OCI-LY1 (cell line): ENCODE results near the gene HAO2.

Experiments
- H2AFZ ChIP-seq: fragments of 200-600 bp; sonication (generic), shearing (Covaris generic); 2 replicates; pipeline ENCODE4 v1.6.0; 2014; ENCODE audit warnings: antibody characterized with exemption, mild to moderate bottlenecking, low read length
- H3F3A ChIP-seq: fragments of 200-600 bp; sonication (generic), shearing (Covaris generic); 2 replicates; pipeline ENCODE4 v1.6.0; 2014; ENCODE audit warnings: mild to moderate bottlenecking, antibody characterized with exemption, low read length, moderate library complexity; ENCODE audit not compliant: insufficient read depth
- H3K27ac ChIP-seq: fragments of 200-600 bp; sonication (generic); 2 replicates; pipeline ENCODE4 v1.5.1; 2014; ENCODE audit warnings: low read length, mixed run types, mild to moderate bottlenecking, low read depth; ENCODE audit not compliant: poor library complexity, severe bottlenecking
- H3K27me3 ChIP-seq: fragments of 200-600 bp; sonication (generic); 2 replicates; pipeline ENCODE4 v1.6.0; 2014; ENCODE audit warnings: antibody characterized with exemption, mild to moderate bottlenecking, low read length, moderate library complexity; ENCODE audit not compliant: insufficient read depth
- H3K36me3 ChIP-seq: fragments of 200-600 bp; sonication (generic); 2 replicates; pipeline ENCODE4 v1.6.1; 2014; ENCODE audit warnings: mild to moderate bottlenecking, antibody characterized with exemption, low read length, moderate library complexity, mixed read lengths; ENCODE audit not compliant: insufficient read depth
- H3K4me1 ChIP-seq: fragments of 200-600 bp; sonication (generic); 2 replicates; pipeline ENCODE4 v1.5.1; 2014; ENCODE audit warnings: mild to moderate bottlenecking, low read length, moderate library complexity; ENCODE audit not compliant: insufficient read depth, severe bottlenecking
- H3K4me2 ChIP-seq: fragments of 200-600 bp; sonication (generic), shearing (Covaris generic); 2 replicates; pipeline ENCODE4 v1.6.1; 2014; ENCODE audit warnings: low read length
- H3K4me3 ChIP-seq: fragments of 200-600 bp; sonication (generic); 2 replicates; pipeline ENCODE4 v1.5.1; 2014; ENCODE audit warnings: low read length, low read depth, mild to moderate bottlenecking, mixed read lengths; ENCODE audit not compliant: poor library complexity, severe bottlenecking
- H3K79me2 ChIP-seq: fragments of 200-600 bp; shearing (Covaris generic); 2 replicates; pipeline ENCODE4 v1.6.1; 2016; ENCODE audit warnings: mixed run types, low read length, mixed read lengths; ENCODE audit not compliant: insufficient read depth
- H3K9ac ChIP-seq: fragments of 200-600 bp; sonication (generic), shearing (Covaris generic); 2 replicates; pipeline ENCODE4 v1.6.1; 2014; ENCODE audit warnings: mild to moderate bottlenecking, low read length, mixed read lengths
- H3K9me2 ChIP-seq: fragments of 200-600 bp; sonication (generic), shearing (Covaris generic); 2 replicates; pipeline ENCODE4 v1.6.1; 2014; ENCODE audit warnings: low read depth, mild to moderate bottlenecking, low read length, mixed read lengths
- H3K9me3 ChIP-seq: fragments of 200-600 bp; shearing (Covaris generic); 2 replicates; pipeline ENCODE4 v1.6.1; 2014; ENCODE audit warnings: low read length, mixed read lengths
- H4K20me1 ChIP-seq: fragments of 200-600 bp; sonication (generic), shearing (Covaris generic); 2 replicates; pipeline ENCODE4 v1.6.0; 2016; ENCODE audit warnings: mild to moderate bottlenecking, low read length; ENCODE audit not compliant: insufficient read depth
- EZH2 ChIP-seq: fragments of 200-600 bp; sonication (generic), shearing (Covaris generic); IDR thresholded peaks from 2 replicates; pipeline ENCODE4 v1.8.0; 2017; ENCODE audit warnings: borderline replicate concordance, mixed run types, mild to moderate bottlenecking, antibody characterized with exemption, low read length, moderate library complexity, mixed read lengths
- TF ChIP-seq, protein P1 (sequence below): fragments of 200-600 bp; sonication (generic), shearing (Covaris generic); IDR thresholded peaks from 2 replicates; pipeline ENCODE4 v1.5.1; 2017; ENCODE audit warnings: mild to moderate bottlenecking, antibody characterized with exemption, low read length, moderate library complexity, mixed read lengths

Gene HAO2

DNA sequence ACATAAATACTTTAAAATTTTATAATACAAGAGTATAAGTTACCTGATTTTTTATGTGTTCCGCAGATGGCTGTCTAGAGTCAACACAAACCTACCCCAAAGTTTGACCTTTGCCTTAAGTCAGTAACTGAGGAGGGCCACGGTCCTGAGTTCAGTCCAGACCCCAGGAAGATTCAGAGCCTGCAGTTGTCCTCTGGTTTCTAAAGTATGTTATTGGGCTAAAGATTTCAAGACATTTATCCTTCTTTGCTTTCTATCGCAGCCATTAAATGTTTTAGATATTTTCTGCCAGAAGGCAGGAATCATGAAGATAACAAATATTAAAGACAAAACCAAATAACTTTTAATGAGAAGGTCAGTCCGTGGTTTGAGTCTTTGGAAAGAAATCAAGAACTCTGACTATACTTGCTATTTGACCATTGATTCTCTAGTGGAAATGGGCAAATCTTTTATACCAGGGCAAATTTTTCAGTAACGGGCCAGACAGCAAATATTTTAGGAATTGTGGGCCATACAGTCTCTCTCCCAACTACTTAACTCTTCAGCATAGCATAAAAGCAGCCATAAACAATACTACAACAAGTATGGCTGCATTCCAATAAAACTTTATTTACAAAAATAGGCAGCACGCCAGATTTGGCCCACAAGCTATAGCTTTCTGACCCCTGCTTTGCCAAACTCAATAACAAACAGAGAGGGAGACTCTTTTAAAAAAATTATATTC, 38.0 kb upstream of the HAO2 start:
- H3K36me3 ChIP-seq: no peaks in the 10 kb centered on the region
- TF ChIP-seq EZH2: no peak
- TF ChIP-seq, protein P1, sequence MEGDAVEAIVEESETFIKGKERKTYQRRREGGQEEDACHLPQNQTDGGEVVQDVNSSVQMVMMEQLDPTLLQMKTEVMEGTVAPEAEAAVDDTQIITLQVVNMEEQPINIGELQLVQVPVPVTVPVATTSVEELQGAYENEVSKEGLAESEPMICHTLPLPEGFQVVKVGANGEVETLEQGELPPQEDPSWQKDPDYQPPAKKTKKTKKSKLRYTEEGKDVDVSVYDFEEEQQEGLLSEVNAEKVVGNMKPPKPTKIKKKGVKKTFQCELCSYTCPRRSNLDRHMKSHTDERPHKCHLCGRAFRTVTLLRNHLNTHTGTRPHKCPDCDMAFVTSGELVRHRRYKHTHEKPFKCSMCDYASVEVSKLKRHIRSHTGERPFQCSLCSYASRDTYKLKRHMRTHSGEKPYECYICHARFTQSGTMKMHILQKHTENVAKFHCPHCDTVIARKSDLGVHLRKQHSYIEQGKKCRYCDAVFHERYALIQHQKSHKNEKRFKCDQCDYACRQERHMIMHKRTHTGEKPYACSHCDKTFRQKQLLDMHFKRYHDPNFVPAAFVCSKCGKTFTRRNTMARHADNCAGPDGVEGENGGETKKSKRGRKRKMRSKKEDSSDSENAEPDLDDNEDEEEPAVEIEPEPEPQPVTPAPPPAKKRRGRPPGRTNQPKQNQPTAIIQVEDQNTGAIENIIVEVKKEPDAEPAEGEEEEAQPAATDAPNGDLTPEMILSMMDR: no peak
- H3K4me3 ChIP-seq: no peak overlapping the region
- no peaks in the 10 kb centered on the region for H3K27me3 ChIP-seq
- no peaks in the 10 kb centered on the region for H4K20me1 ChIP-seq
- H3K9me2 ChIP-seq: no peaks in the 10 kb centered on the region
- no peak overlapping the region for H3K27ac ChIP-seq
- no peaks in the 10 kb centered on the region for H3F3A ChIP-seq
- H3K9me3 ChIP-seq: no peaks in the 10 kb centered on the region
- H3K4me1 ChIP-seq: no peaks in the 10 kb centered on the region
- H2AFZ ChIP-seq: no peak overlapping the region
- no peaks in the 10 kb centered on the region for H3K79me2 ChIP-seq
- no peak overlapping the region for H3K4me2 ChIP-seq
- no peak overlapping the region for H3K9ac ChIP-seq

DNA sequence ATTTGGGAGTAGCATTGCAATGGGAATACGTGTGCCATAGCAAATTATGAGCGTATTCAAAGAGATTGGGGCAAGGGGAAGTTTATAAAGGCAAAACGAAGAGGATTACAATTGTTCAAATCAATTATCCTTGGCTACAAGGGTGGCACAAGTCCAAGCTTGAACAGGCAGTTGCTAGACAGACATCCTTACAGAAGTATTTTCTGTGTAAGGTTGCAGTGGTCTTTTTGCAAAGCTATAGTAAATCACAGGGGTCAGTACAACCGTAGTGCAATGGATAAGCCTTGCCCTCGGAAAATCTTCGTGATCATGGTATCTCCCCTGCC, 37.4 kb upstream of the HAO2 start:
- Histone ChIP-seq H3K4me1 (no peaks in the 10 kb centered on the region), H3K9me3 (no peaks in the 10 kb centered on the region), H3K36me3 (no peaks in the 10 kb centered on the region), H3K27ac (no peak overlapping the region), H3K9me2 (no peaks in the 10 kb centered on the region), H3K4me2 (no peak overlapping the region), H4K20me1 (no peaks in the 10 kb centered on the region), H3F3A (no peaks in the 10 kb centered on the region), H3K4me3 (no peak overlapping the region), H3K79me2 (no peaks in the 10 kb centered on the region), H3K27me3 (no peaks in the 10 kb centered on the region), H2AFZ (no peak overlapping the region), H3K9ac (no peak overlapping the region)
- TF ChIP-seq, protein P1: no peak
- no peak for TF ChIP-seq EZH2

DNA sequence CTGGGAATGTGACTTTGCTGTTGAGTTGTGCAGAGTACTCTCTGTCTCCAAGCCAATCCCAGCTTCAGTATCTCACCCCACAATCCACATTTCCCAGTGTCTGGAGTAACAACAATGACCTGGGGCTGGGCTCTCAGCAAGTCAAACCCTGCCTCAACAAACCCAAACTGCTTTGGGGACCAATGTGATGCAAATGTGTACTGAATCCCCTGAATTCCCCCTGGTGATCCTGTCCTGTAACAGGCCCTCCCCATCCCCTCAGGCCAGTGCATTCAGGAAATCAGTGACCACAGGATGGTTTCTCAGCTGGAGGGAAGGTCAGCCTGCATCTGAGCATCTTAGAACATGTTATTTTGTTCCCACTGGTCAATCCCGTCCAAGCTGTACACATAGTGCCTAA, 36.7 kb upstream of the HAO2 start:
- Histone ChIP-seq H3K27me3 (no peaks in the 10 kb centered on the region), H3K4me2 (no peak overlapping the region), H3K4me1 (no peaks in the 10 kb centered on the region), H3K79me2 (no peaks in the 10 kb centered on the region), H2AFZ (no peak overlapping the region), H3K4me3 (no peak overlapping the region), H3K9ac (no peak overlapping the region), H3K9me2 (no peaks in the 10 kb centered on the region), H4K20me1 (no peaks in the 10 kb centered on the region), H3K9me3 (no peaks in the 10 kb centered on the region), H3K36me3 (no peaks in the 10 kb centered on the region), H3F3A (no peaks in the 10 kb centered on the region), H3K27ac (no peak overlapping the region)
- TF ChIP-seq EZH2: no peak
- TF ChIP-seq, protein P1: no peak
